Measurements from ENCODE around the gene GAS2L2.

Gene GAS2L2

GRCh38 chr17:35793257-35793656 lies 40.2 kb upstream of the GAS2L2 start:
- peaks cover 0 to 7% (median 0%) of the 10 kb centered on the region in 11 experiments; a peak in 2 of 22 replicates for H4K20me1 ChIP-seq
- no peak overlapping the region for H3K4me2 ChIP-seq
- no peaks in the 10 kb centered on the region for H3K9me3 ChIP-seq (replicated peaks in 1 of 11)
- no peak for TF ChIP-seq Cebpa-rat (IDR thresholded peaks at IDR 0.05)
- H3K4me1 ChIP-seq: peaks cover 5 to 12% (median 9%) of the 10 kb centered on the region in 10 experiments; a peak in 16 of 20 replicates
- H3K27me3 ChIP-seq: peaks cover 41 to 65% (median 55%) of the 10 kb centered on the region in 11 experiments
- no peak overlapping the region for H3K4me3 ChIP-seq
- H3K9ac ChIP-seq: no peak overlapping the region
- H3K36me3 ChIP-seq: no peaks in the 10 kb centered on the region
- H3K27ac ChIP-seq: no peak overlapping the region

DNA sequence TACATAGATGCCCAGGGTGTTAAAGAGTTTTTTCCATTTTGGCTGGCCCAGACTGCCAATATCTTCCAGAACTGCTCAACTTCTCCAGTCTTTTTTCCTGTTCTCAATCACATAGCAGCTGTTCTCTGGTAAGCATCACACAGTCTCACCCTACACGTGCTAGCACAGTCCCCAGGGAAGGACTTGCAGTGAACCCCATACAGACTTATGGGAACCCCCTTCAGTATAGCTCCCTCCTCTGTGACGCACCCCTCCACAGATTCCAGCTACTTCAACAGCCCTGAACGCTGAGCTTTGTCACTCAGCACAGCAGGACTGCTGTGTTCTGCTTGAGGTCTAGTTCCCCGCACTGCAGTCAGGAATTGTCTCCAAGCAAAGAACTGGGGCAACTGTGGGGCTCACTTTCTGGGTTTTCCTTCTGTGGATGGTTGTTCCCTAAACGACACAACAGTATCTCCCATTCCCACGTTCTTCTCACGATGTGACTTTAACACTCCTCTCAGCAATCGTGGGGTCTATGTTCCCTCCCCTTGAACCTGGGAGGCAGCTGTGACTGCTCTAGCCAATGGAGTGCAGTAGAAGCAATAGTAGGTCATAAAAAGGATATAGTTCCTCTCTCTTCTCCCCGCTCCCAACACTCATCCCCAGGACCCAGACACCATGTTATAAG lies 38.8 kb upstream of the GAS2L2 start:
- H3K4me3 ChIP-seq: no peak overlapping the region
- no peak for TF ChIP-seq Cebpa-rat (IDR thresholded peaks at IDR 0.05)
- H3K9me3 ChIP-seq (replicated peaks in 1 of 11): no peaks in the 10 kb centered on the region
- H3K27me3 ChIP-seq: peaks cover 38 to 52% (median 45%) of the 10 kb centered on the region in 11 experiments
- H3K4me1 ChIP-seq: peaks cover 5 to 12% (median 9%) of the 10 kb centered on the region in 10 experiments; a peak in 16 of 20 replicates
- no peaks in the 10 kb centered on the region for H3K36me3 ChIP-seq
- H3K9ac ChIP-seq: no peak overlapping the region
- H4K20me1 ChIP-seq: peaks cover 0 to 7% (median 0%) of the 10 kb centered on the region in 11 experiments; a peak in 2 of 22 replicates
- no peak overlapping the region for H3K27ac ChIP-seq
- no peak overlapping the region for H3K4me2 ChIP-seq

GRCh38 chr17:35790841-35791240 lies 37.8 kb upstream of the GAS2L2 start:
- H3K9me3 ChIP-seq (replicated peaks in 1 of 11): no peaks in the 10 kb centered on the region
- H3K9ac ChIP-seq: no peak overlapping the region
- H3K4me1 ChIP-seq: peaks cover 5 to 12% (median 9%) of the 10 kb centered on the region in 10 experiments; a peak in 16 of 20 replicates
- no peaks in the 10 kb centered on the region for H3K36me3 ChIP-seq
- H4K20me1 ChIP-seq: peaks cover 0 to 7% (median 0%) of the 10 kb centered on the region in 11 experiments; a peak in 2 of 22 replicates
- H3K4me3 ChIP-seq: no peak overlapping the region
- TF ChIP-seq Cebpa-rat (IDR thresholded peaks at IDR 0.05): no peak
- H3K27me3 ChIP-seq: peaks cover 28 to 42% (median 35%) of the 10 kb centered on the region in 11 experiments
- no peak overlapping the region for H3K4me2 ChIP-seq
- H3K27ac ChIP-seq: no peak overlapping the region

DNA sequence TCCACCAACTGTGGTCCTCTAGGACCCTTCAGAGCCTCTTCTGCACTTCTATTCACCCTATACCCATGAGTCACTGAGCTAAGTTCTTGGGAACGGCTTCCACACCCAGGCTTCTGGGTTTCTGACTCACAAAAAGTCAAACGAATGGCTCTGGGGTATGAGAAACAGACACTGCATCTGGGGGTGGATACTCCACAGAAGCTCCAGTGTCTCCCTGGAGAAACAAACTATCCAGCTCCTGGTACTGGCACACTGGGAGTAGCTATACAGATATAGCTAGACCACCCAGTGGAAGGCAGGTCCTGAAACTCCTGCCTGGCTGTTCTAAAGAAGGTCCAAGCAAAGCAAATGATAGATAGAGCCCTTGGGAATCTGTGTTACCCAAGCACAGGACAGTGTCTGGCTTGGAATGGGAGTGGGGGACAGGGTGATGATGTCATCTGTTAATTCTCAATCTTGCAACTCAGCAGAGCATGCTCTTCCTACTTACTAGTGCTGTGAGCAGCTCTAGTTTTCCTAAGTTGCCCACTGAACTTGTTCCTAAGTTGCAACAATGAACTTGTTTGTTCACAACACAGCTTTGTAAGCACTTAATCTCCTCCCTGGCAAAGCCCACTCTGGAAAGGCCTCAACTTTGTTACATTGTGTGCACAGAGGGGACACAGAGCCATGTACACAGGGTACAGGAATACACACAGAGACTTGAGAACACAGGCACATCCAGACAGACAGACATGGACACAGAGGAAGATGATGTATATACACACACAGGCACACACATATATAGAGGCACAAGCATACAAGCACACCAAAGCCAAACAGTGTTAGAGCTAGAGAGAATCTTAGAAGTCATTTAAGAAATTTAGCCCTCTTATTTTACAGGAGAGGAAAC lies 35.7 kb upstream of the GAS2L2 start:
- no peak for TF ChIP-seq Cebpa-rat (IDR thresholded peaks at IDR 0.05)
- Histone ChIP-seq H3K27ac (no peak overlapping the region), H3K4me1 (peaks cover 0 to 4% (median 0%) of the 10 kb centered on the region in 10 experiments; a peak in 2 of 20 replicates), H3K9ac (no peak overlapping the region), H3K9me3 (replicated peaks in 1 of 11) (no peaks in the 10 kb centered on the region), H3K4me3 (no peak overlapping the region), H4K20me1 (no peaks in the 10 kb centered on the region), H3K36me3 (no peaks in the 10 kb centered on the region), H3K4me2 (no peak overlapping the region), H3K27me3 (peaks cover 7 to 21% (median 14%) of the 10 kb centered on the region in 11 experiments)

- H4K20me1 ChIP-seq: no peaks in the 10 kb centered on the region
- H3K4me2 ChIP-seq: no peak overlapping the region
- H3K36me3 ChIP-seq: no peaks in the 10 kb centered on the region
- no peak overlapping the region for H3K9ac ChIP-seq
- peaks cover 0 to 4% (median 0%) of the 10 kb centered on the region in 10 experiments; a peak in 2 of 20 replicates for H3K4me1 ChIP-seq
- no peak overlapping the region for H3K27ac ChIP-seq
- no peaks in the 10 kb centered on the region for H3K9me3 ChIP-seq (replicated peaks in 1 of 11)
- H3K4me3 ChIP-seq: no peak overlapping the region
- TF ChIP-seq Cebpa-rat (IDR thresholded peaks at IDR 0.05): no peak
- peaks cover 0 to 5% (median 0%) of the 10 kb centered on the region in 11 experiments; a peak in 9 of 22 replicates for H3K27me3 ChIP-seq
Observed at GRCh38 chr17:35786941-35787432, 33.9 kb upstream of the GAS2L2 start.

- H3K4me1 ChIP-seq: peaks cover 0 to 4% (median 0%) of the 10 kb centered on the region in 10 experiments; a peak in 2 of 20 replicates
- H3K27ac ChIP-seq: no peak overlapping the region
- no peaks in the 10 kb centered on the region for H3K27me3 ChIP-seq
- H3K4me2 ChIP-seq: no peak overlapping the region
- no peak for TF ChIP-seq Cebpa-rat (IDR thresholded peaks at IDR 0.05)
- H3K9ac ChIP-seq: no peak overlapping the region
- no peaks in the 10 kb centered on the region for H4K20me1 ChIP-seq
- H3K4me3 ChIP-seq: no peak overlapping the region
- no peaks in the 10 kb centered on the region for H3K9me3 ChIP-seq (replicated peaks in 1 of 11)
- no peaks in the 10 kb centered on the region for H3K36me3 ChIP-seq
Observed at GRCh38 chr17:35784895-35785294, 31.9 kb upstream of the GAS2L2 start.

GRCh38 chr17:35780950-35781349 lies 27.9 kb upstream of the GAS2L2 start:
- Histone ChIP-seq H3K4me2 (no peak overlapping the region), H3K27ac (no peak overlapping the region), H3K9ac (no peak overlapping the region), H3K4me3 (no peak overlapping the region), H4K20me1 (no peaks in the 10 kb centered on the region), H3K9me3 (replicated peaks in 1 of 11) (no peaks in the 10 kb centered on the region), H3K4me1 (peaks cover 0 to 28% (median 11%) of the 10 kb centered on the region in 10 experiments; a peak in 10 of 20 replicates), H3K27me3 (no peaks in the 10 kb centered on the region), H3K36me3 (no peaks in the 10 kb centered on the region)
- no peak for TF ChIP-seq Cebpa-rat (IDR thresholded peaks at IDR 0.05)

DNA sequence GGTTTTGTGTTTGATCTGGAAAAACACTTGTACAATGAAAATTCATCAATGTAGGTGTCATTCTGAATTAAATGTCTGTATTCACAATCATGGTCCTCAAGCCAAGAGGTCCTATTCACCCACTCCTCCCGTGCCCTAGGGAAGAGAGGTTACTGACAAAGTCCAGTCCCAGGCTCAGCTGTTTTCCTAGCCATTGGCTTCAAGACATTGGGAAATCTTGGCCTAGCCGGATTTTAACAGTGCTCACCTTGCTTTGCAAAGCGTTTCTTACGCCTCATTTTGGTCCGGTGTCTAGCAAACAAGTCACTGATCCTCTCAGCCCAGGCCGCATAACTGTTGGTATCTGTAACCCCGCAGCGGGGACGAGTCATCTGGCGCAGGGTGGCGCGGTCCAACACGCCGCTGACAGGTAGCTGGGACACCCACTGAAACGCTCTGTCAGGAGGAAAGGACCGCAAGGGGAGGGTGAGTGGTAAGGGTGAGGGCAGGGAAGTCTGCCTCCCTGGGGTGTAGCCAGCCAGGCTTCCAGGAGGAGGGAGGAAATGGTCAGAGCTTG lies 25.7 kb upstream of the GAS2L2 start:
- Histone ChIP-seq H3K27ac (peak overlapping the region in 2 of 11 experiments; percentile 13 to 15; a peak in 3 of 22 replicates), H3K27me3 (no peaks in the 10 kb centered on the region)

More for the DNA sequence above, 25.7 kb upstream of the GAS2L2 start:
- Histone ChIP-seq H3K4me2 (peak overlapping the region in 3 of 11 experiments; percentile 23 to 27 (median 24); a peak in 4 of 22 replicates), H3K36me3 (no peaks in the 10 kb centered on the region), H3K9me3 (replicated peaks in 1 of 11) (no peaks in the 10 kb centered on the region), H4K20me1 (no peaks in the 10 kb centered on the region), H3K4me3 (no peak overlapping the region), H3K9ac (no peak overlapping the region), H3K4me1 (peaks cover 5 to 46% (median 31%) of the 10 kb centered on the region in 10 experiments; a peak in 18 of 20 replicates)
- TF ChIP-seq Cebpa-rat (IDR thresholded peaks at IDR 0.05): no peak

All from BLaER1 treated with 17β-estradiol and CSF1 and Interleukin-3, amounts not matched to agents 10 nM and 100 nM (cell line).